Osteoblast (primary cell): ENCODE data around the gene AK8. TPM values are rescaled to one million over a fixed set of nuclear protein-coding genes. Genes with fewer than 3 reads are reported as not detected.

Experiments used
- DNase-seq: peaks from one replicate; pipeline ENCODE4 v3.0.0; 2011; ENCODE audit warnings: low spot score, mixed read lengths; ENCODE audit not compliant: insufficient read length; ENCODE audit errors: missing footprints
- H2AFZ ChIP-seq: 2 replicates; pipeline ENCODE4 v1.6.0; 2011; ENCODE audit warnings: mild to moderate bottlenecking, low read length
- H3K27ac ChIP-seq: 2 replicates; pipeline ENCODE4 v1.5.1; 2011; ENCODE audit warnings: mild to moderate bottlenecking, low read depth, low read length, moderate library complexity
- H3K27me3 ChIP-seq: 2 replicates; pipeline ENCODE4 v1.6.0; 2012; ENCODE audit warnings: mild to moderate bottlenecking, control low read depth, inconsistent platforms, low read length, moderate library complexity; ENCODE audit not compliant: insufficient read depth
- H3K36me3 ChIP-seq: 2 replicates; pipeline ENCODE4 v1.5.1; 2011; ENCODE audit warnings: mild to moderate bottlenecking, low read length, control low read depth, moderate library complexity; ENCODE audit not compliant: insufficient read depth
- H3K4me1 ChIP-seq: 2 replicates; pipeline ENCODE4 v1.5.1; 2011; ENCODE audit warnings: mild to moderate bottlenecking, low read length, control low read depth, moderate library complexity; ENCODE audit not compliant: insufficient read depth
- H3K4me2 ChIP-seq: 2 replicates; pipeline ENCODE4 v1.6.0; 2011; ENCODE audit warnings: mild to moderate bottlenecking, low read length; ENCODE audit not compliant: insufficient read depth
- H3K4me3 ChIP-seq: fragments of 200-600 bp; sonication (generic); 3 replicates; pipeline ENCODE4 v1.5.1; 2012; ENCODE audit warnings: mild to moderate bottlenecking, low read length, inconsistent platforms; ENCODE audit not compliant: insufficient read depth
- H3K79me2 ChIP-seq: 2 replicates; pipeline ENCODE4 v1.6.0; 2012; ENCODE audit warnings: mild to moderate bottlenecking, low read length, control low read depth, inconsistent platforms; ENCODE audit not compliant: insufficient read depth
- H3K9me3 ChIP-seq: 2 replicates; pipeline ENCODE4 v1.5.1; 2011; ENCODE audit warnings: low read depth, low read length, control low read depth
- H4K20me1 ChIP-seq: 2 replicates; pipeline ENCODE4 v1.6.0; 2012; ENCODE audit warnings: mild to moderate bottlenecking, low read length, control low read depth; ENCODE audit not compliant: insufficient read depth
- CTCF ChIP-seq: IDR thresholded peaks from 2 replicates; pipeline ENCODE4 v1.5.1; 2011; ENCODE audit warnings: mild to moderate bottlenecking, low read depth, low read length, moderate library complexity; ENCODE audit errors: extremely low read depth
- total RNA-seq: library from RNA; depleted of rRNA; stranded (reverse); fragments of >200 nt; gene quantifications from 2 replicates; pipeline ENCODE4 v1.2.3, GENCODE V29; 2012

The AK8 gene
- total RNA-seq, 1 donor = 1.1 TPM

- no peaks in the 10 kb centered on the region for H3K79me2 ChIP-seq
- no peak overlapping the region for H2AFZ ChIP-seq
- no peak overlapping the region for H3K4me3 ChIP-seq
- H3K36me3 ChIP-seq = no peaks in the 10 kb centered on the region
- no peaks in the 10 kb centered on the region for H4K20me1 ChIP-seq
- no peak for TF ChIP-seq CTCF
- no peak for DNase-seq
- H3K27me3 ChIP-seq = no peaks in the 10 kb centered on the region
- no peak overlapping the region for H3K27ac ChIP-seq
- peaks cover 4% of the 10 kb centered on the region for H3K4me1 ChIP-seq
- H3K9me3 ChIP-seq = no peaks in the 10 kb centered on the region
- H3K4me2 ChIP-seq = no peak overlapping the region
These were observed 22.2 kb downstream of the AK8 start for GRCh38 chr9:132855904-132856303.

GRCh38 chr9:132854832-132855231, 23.3 kb downstream of the AK8 start:
- H3K36me3 ChIP-seq = no peaks in the 10 kb centered on the region
- no peaks in the 10 kb centered on the region for H4K20me1 ChIP-seq
- H3K27ac ChIP-seq = no peak overlapping the region
- TF ChIP-seq CTCF = no peak
- no peaks in the 10 kb centered on the region for H3K79me2 ChIP-seq
- H2AFZ ChIP-seq = no peak overlapping the region
- H3K4me3 ChIP-seq = no peak overlapping the region
- no peaks in the 10 kb centered on the region for H3K27me3 ChIP-seq
- no peaks in the 10 kb centered on the region for H3K9me3 ChIP-seq
- H3K4me2 ChIP-seq = no peak overlapping the region
- peaks cover 4% of the 10 kb centered on the region for H3K4me1 ChIP-seq
- no peak for DNase-seq

- no peak overlapping the region for H3K27ac ChIP-seq
- no peak overlapping the region for H3K4me3 ChIP-seq
- no peaks in the 10 kb centered on the region for H3K36me3 ChIP-seq
- TF ChIP-seq CTCF = no peak
- DNase-seq = no peak
- no peak overlapping the region for H3K4me2 ChIP-seq
- H2AFZ ChIP-seq = no peak overlapping the region
- peaks cover 4% of the 10 kb centered on the region for H3K4me1 ChIP-seq
- H3K79me2 ChIP-seq = no peaks in the 10 kb centered on the region
- no peaks in the 10 kb centered on the region for H3K27me3 ChIP-seq
- H4K20me1 ChIP-seq = no peaks in the 10 kb centered on the region
- no peaks in the 10 kb centered on the region for H3K9me3 ChIP-seq
These were observed 24.6 kb downstream of the AK8 start for GRCh38 chr9:132853482-132853881.

- no peak overlapping the region for H3K4me3 ChIP-seq
- H2AFZ ChIP-seq = no peak overlapping the region
- TF ChIP-seq CTCF = no peak
- no peaks in the 10 kb centered on the region for H3K79me2 ChIP-seq
- H4K20me1 ChIP-seq = no peaks in the 10 kb centered on the region
- DNase-seq = no peak
- H3K4me1 ChIP-seq = no peaks in the 10 kb centered on the region
- no peak overlapping the region for H3K4me2 ChIP-seq
- H3K27me3 ChIP-seq = no peaks in the 10 kb centered on the region
- no peak overlapping the region for H3K27ac ChIP-seq
- H3K9me3 ChIP-seq = no peaks in the 10 kb centered on the region
- H3K36me3 ChIP-seq = no peaks in the 10 kb centered on the region
These were observed 28.8 kb downstream of the AK8 start for GRCh38 chr9:132849185-132849706.
